Measurements from ENCODE around the gene TMEM94. TPM values are rescaled to one million over a fixed set of nuclear protein-coding genes. Genes with fewer than 3 reads are reported as not detected.

Gene TMEM94
- total and polyA plus RNA-seq, 2 of the 8 experiments (the other 6 are each of a cell fraction or from before 2014, with no cell fraction given), result 54.8 to 69.9 TPM

DNA sequence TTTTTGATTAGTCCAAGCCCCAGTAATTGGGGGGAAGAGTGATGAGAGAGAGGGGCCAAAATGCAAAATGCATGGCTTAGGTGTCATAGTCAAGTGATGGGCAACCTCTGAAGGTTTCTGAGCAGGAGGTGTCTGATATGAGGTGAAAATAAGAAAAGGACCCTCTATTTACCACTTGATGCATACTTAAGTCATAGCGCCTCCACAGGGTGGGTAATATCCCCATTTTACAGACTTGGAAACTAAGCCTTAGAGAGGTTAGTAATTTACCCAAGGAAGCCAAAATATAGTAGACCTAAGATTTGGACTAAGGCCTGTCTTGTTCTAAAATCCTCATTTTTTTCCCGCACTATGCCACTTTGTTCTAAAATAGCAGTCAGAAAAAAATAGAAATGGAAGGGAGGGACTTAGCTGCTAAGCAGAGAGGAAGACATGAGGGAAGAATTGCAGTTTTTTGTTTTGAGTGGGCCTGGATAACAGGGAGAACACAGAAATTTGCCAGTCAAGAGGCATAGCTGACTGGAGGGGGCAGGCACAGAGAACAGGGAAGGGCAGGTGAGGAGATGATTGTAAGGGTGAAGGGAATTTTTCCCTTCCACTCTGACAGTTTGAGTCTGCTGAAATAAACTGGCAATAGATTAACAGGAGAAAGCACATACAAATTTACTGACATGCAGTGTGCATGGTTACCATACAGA, 48.6 kb upstream of the TMEM94 start (continued):
- TF ChIP-seq, protein P1, sequence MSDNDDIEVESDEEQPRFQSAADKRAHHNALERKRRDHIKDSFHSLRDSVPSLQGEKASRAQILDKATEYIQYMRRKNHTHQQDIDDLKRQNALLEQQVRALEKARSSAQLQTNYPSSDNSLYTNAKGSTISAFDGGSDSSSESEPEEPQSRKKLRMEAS (IDR thresholded peaks at IDR 0.05), result no peak
- no peak for TF ChIP-seq GABPA (IDR thresholded peaks at IDR 0.05; ENCODE audit: borderline replicate concordance, insufficient read depth, low read length)

Data from H1 (cell line).